ENCODE measurements around the gene VAMP8. TPM values are rescaled to one million over a fixed set of nuclear protein-coding genes. Genes with fewer than 3 reads are reported as not detected.

The VAMP8 gene
- total and polyA plus RNA-seq, 10 of the 15 experiments (the other 5 are each of a cell fraction or from before 2014, with no cell fraction given): 93.6 to 744 (median 217) TPM

GRCh38 chr2:85605406-85606115 is 28.2 kb downstream of the VAMP8 start:
- 78% methylated on average over 4 of the region's 4 CpGs for WGBS (ENCODE audit: insufficient coverage, insufficient replicate concordance, low lambda C conversion rate, missing lambda C conversion rate)

GRCh38 chr2:85606116-85606455 is 28.7 kb downstream of the VAMP8 start:
- Histone ChIP-seq H3K9me3 (replicated peaks; ENCODE audit: control insufficient read depth, insufficient read depth, low read length) (no peaks in the 10 kb centered on the region), H3K9ac (ENCODE audit: control insufficient read depth, insufficient read depth, low read length) (no peak overlapping the region), H3K27me3 (replicated peaks in 1 of 2; ENCODE audit: control insufficient read depth in 2 of 2, insufficient read depth in 2 of 2, low read length in 1 of 2) (no peaks in the 10 kb centered on the region), H3K36me3 (ENCODE audit: control insufficient read depth in 2 of 2, insufficient read depth in 2 of 2, low read length in 1 of 2) (peaks cover 3 to 17% of the 10 kb centered on the region in 2 experiments; a peak in 3 of 4 replicates), H3K4me1 (ENCODE audit: control insufficient read depth, insufficient read depth, low read length) (no peaks in the 10 kb centered on the region; the same call in 1 of the 2 replicates), H3K4me3 (no peak overlapping the region), H3K27ac (ENCODE audit: control insufficient read depth, insufficient read depth) (no peak overlapping the region), H3K79me2 (ENCODE audit: control insufficient read depth, insufficient read depth, low read length) (peaks cover 2% of the 10 kb centered on the region), H2AFZ (ENCODE audit: control insufficient read depth, low read depth, low read length) (no peak overlapping the region), H3K4me2 (ENCODE audit: control insufficient read depth, insufficient read depth) (no peak overlapping the region), H4K20me1 (ENCODE audit: control insufficient read depth, insufficient read depth) (no peaks in the 10 kb centered on the region; the same call in 1 of the 2 replicates)
- in situ Hi-C loops (cut with MboI) (no loop called here), intact Hi-C loops (cut with micrococcal nuclease; ENCODE audit: unreplicated experiment) (no loop called here)
- ChIA-PET RAD21 (ENCODE audit: unreplicated experiment) (interaction anchor here (0.7 kb wide), 1 partner anchor 610 kb away, joined by 3 read pairs; no protein-coding TSS in a partner anchor), SMC1A (ENCODE audit: uncharacterized antibody, unreplicated experiment) (interaction anchor here (2.3 kb wide), 1 partner anchor 15 kb away, joined by 5 read pairs; no protein-coding TSS in a partner anchor), CTCF (no interaction called here), POLR2A (interaction anchor here (0.6 to 2.1 kb wide), 3 partner anchors 11 to 302 kb away, joined by 3 to 10 read pairs (median 3); partner anchors contain the start of gene RNF181)
- ATAC-seq: no peak
- no TSS peak for BruUV-seq (replicated peaks)
- over 99% methylated on average over 7 of the region's 7 CpGs for WGBS (ENCODE audit: insufficient coverage, insufficient replicate concordance, low lambda C conversion rate, missing lambda C conversion rate)
- no peak for FAIRE-seq
- DNase-seq (ENCODE audit: low read depth, low spot score): no peak
- TF ChIP-seq NFYA (IDR thresholded peaks at IDR 0.05; ENCODE audit: borderline replicate concordance, low read depth, low read length) (no peak), NR2C2 (IDR thresholded peaks at IDR 0.05; ENCODE audit: borderline replicate concordance, control insufficient read depth, insufficient read length, low read depth) (no peak), CTCF (IDR thresholded peaks at IDR 0.05 in 2 of 3, conservative IDR thresholded peaks at IDR 0.05 in 1 of 3; ENCODE audit: control insufficient read depth in 2 of 3, extremely low read depth in 1 of 3, insufficient read depth in 1 of 3, low read depth in 3 of 3, low read length in 3 of 3) (no peak), ZBTB4 (CRISPR knock-in tag; IDR thresholded peaks at IDR 0.05) (no peak), SIX5 (IDR thresholded peaks at IDR 0.05; ENCODE audit: low read depth, low read length, severe bottlenecking) (no peak), JUNB (IDR thresholded peaks at IDR 0.05) (no peak)

More at GRCh38 chr2:85605406-85606115, 28.2 kb downstream of the VAMP8 start:
- DNase-seq (ENCODE audit: low read depth, low spot score): no peak
- H3K27ac ChIP-seq (ENCODE audit: control insufficient read depth, insufficient read depth): no peak overlapping the region
- H3K36me3 ChIP-seq (ENCODE audit: control insufficient read depth in 2 of 2, insufficient read depth in 2 of 2, low read length in 1 of 2): peaks cover 3 to 17% of the 10 kb centered on the region in 2 experiments; a peak in 3 of 4 replicates
- no peak overlapping the region for H2AFZ ChIP-seq (ENCODE audit: control insufficient read depth, low read depth, low read length)
- BruUV-seq (replicated peaks): no TSS peak
- FAIRE-seq: no peak
- ChIA-PET SMC1A (ENCODE audit: uncharacterized antibody, unreplicated experiment) (interaction anchor here (1.2 to 2.3 kb wide), 3 partner anchors 10 to 56 kb away, joined by 5 to 6 read pairs (median 5); partner anchors contain the start of gene RNF181), POLR2A (interaction anchor here (0.6 to 2.1 kb wide), 4 partner anchors 10 to 44 kb away, joined by 3 to 10 read pairs (median 4); partner anchors contain the start of gene RNF181), CTCF (interaction anchor here (1.6 kb wide), 1 partner anchor 32 kb away, joined by 7 read pairs; no protein-coding TSS in a partner anchor), RAD21 (ENCODE audit: unreplicated experiment) (interaction anchor here (1.2 kb wide), 1 partner anchor 10 kb away, joined by 6 read pairs; the partner anchor contains the start of gene RNF181)
- H3K79me2 ChIP-seq (ENCODE audit: control insufficient read depth, insufficient read depth, low read length): no peaks in the 10 kb centered on the region
- H3K4me1 ChIP-seq (ENCODE audit: control insufficient read depth, insufficient read depth, low read length): no peaks in the 10 kb centered on the region; the same call in 1 of the 2 replicates
- no peak overlapping the region for H3K4me2 ChIP-seq (ENCODE audit: control insufficient read depth, insufficient read depth)
- no peaks in the 10 kb centered on the region for H3K27me3 ChIP-seq (replicated peaks in 1 of 2; ENCODE audit: control insufficient read depth in 2 of 2, insufficient read depth in 2 of 2, low read length in 1 of 2)
- no peak overlapping the region for H3K9ac ChIP-seq (ENCODE audit: control insufficient read depth, insufficient read depth, low read length)
- intact Hi-C loops (cut with micrococcal nuclease; ENCODE audit: unreplicated experiment) (no loop called here), in situ Hi-C loops (cut with MboI) (no loop called here)
- no peak overlapping the region for H3K4me3 ChIP-seq
- H4K20me1 ChIP-seq (ENCODE audit: control insufficient read depth, insufficient read depth): no peaks in the 10 kb centered on the region; the same call in 1 of the 2 replicates
- TF ChIP-seq POLR2AphosphoS2 (IDR thresholded peaks at IDR 0.05; ENCODE audit: low read depth, low read length) (0 out of 2 replicates have a peak, but pooled peaks have one; percentile 26), HCFC1 (IDR thresholded peaks at IDR 0.05; ENCODE audit: low read length) (no peak)
- no peaks in the 10 kb centered on the region for H3K9me3 ChIP-seq (replicated peaks; ENCODE audit: control insufficient read depth, insufficient read depth, low read length)
- ATAC-seq: no peak

Measured in GM12878 (cell line).